Dermis microvascular lymphatic vessel endothelial cell (primary cell): ENCODE data around the gene SPC24. TPM values are rescaled to one million over a fixed set of nuclear protein-coding genes. Genes with fewer than 3 reads are reported as not detected.
A peak's percentile ranks its signal among the peaks of the same experiment; 100 is the strongest.
"Not testable (repeated sequence)": the region's sequence is repeated elsewhere in the genome, so short reads cannot be mapped to it uniquely, and the experiment has no call there.

ENCODE experiments used
- DNase-seq, 2 donors: peaks; one replicate each; pipeline versions ENCODE4 v3.0.0 to v3.0.0-alpha.2; 2010; ENCODE audit warnings: low read depth in 2 of 2
- total RNA-seq: library from RNA; depleted of rRNA; stranded (reverse); fragments of >200 nt; gene quantifications from 2 replicates; pipeline ENCODE4 v1.2.1, GENCODE V29; 2014

The SPC24 gene
- total RNA-seq, 1 donor from 2014 or later, result 80.0 TPM

GRCh38 chr19:11131471-11131870, 24.1 kb downstream of the SPC24 start:
- DNase-seq, result peak; percentile 31 to 67

GRCh38 chr19:11130824-11131455, 24.6 kb downstream of the SPC24 start:
- DNase-seq, result peak; percentile 97 to 99

GRCh38 chr19:11127905-11128304, 27.7 kb downstream of the SPC24 start:
- no peak for DNase-seq

GRCh38 chr19:11125994-11126685, 29.4 kb downstream of the SPC24 start:
- peak; percentile 71 to 74 for DNase-seq

GRCh38 chr19:11124157-11124556, 31.4 kb downstream of the SPC24 start:
- not testable (repeated sequence) for DNase-seq

GRCh38 chr19:11123114-11123513, 32.5 kb downstream of the SPC24 start:
- DNase-seq, result no peak

- DNase-seq, result not testable (repeated sequence)
These were observed 33.6 kb downstream of the SPC24 start for GRCh38 chr19:11121963-11122362.

- DNase-seq, result no peak
These were observed 39.1 kb downstream of the SPC24 start for GRCh38 chr19:11116507-11116906.

- no peak for DNase-seq
These were observed 39.6 kb downstream of the SPC24 start for GRCh38 chr19:11115895-11116446.

GRCh38 chr19:11115042-11115441, 40.5 kb downstream of the SPC24 start:
- no peak for DNase-seq

- DNase-seq, result no peak
These were observed 42.4 kb downstream of the SPC24 start for GRCh38 chr19:11113140-11113708.

GRCh38 chr19:11111771-11112144, 43.8 kb downstream of the SPC24 start:
- DNase-seq, result no peak

- DNase-seq, result no peak
These were observed 44.3 kb downstream of the SPC24 start for GRCh38 chr19:11111117-11111770.

- DNase-seq, result no peak
These were observed 46.8 kb downstream of the SPC24 start for GRCh38 chr19:11108746-11109145.

GRCh38 chr19:11106477-11106876, 49.1 kb downstream of the SPC24 start:
- DNase-seq, result no peak

- no peak for DNase-seq
These were observed 50.5 kb downstream of the SPC24 start for GRCh38 chr19:11105014-11105636.

GRCh38 chr19:11103667-11104066, 51.9 kb downstream of the SPC24 start:
- DNase-seq, result not testable (repeated sequence)

GRCh38 chr19:11102944-11103343, 52.6 kb downstream of the SPC24 start:
- DNase-seq, result no peak

- DNase-seq, result no peak
These were observed 54.5 kb downstream of the SPC24 start for GRCh38 chr19:11101057-11101456.

GRCh38 chr19:11100049-11100448, 55.5 kb downstream of the SPC24 start:
- peak in 1 of 2 donors; percentile 41 for DNase-seq

GRCh38 chr19:11098861-11099260, 56.7 kb downstream of the SPC24 start:
- no peak for DNase-seq

- DNase-seq, result no peak
These were observed 57.3 kb downstream of the SPC24 start for GRCh38 chr19:11098327-11098726.
